Activated naive CD8-positive, alpha-beta T cell treated with anti-CD3 and anti-CD28 coated beads, Interleukin-2, amount 50 U/mL, for 24 hours (primary cell): ENCODE results near the gene AKR1B15.

Experiments
- ATAC-seq: fragments of 150-1000 bp; cut with Tn5 transposase; one replicate; pipeline ENCODE4 v1.10.0; 2021
- DNase-seq: peaks from one replicate; pipeline ENCODE4 v3.0.0; 2021
- H3K27ac Mint-ChIP-seq: one replicate; pipeline ENCODE4 v1.8.0; 2021; ENCODE audit warnings: mild to moderate bottlenecking, mixed read lengths
- H3K27me3 Mint-ChIP-seq: one replicate; pipeline ENCODE4 v1.8.0; 2021; ENCODE audit warnings: mixed read lengths
- H3K36me3 Mint-ChIP-seq: one replicate; pipeline ENCODE4 v1.8.0; 2021; ENCODE audit warnings: low read depth, mixed read lengths
- H3K4me1 Mint-ChIP-seq: one replicate; pipeline ENCODE4 v1.8.0; 2021; ENCODE audit warnings: mixed read lengths
- H3K4me3 Mint-ChIP-seq: one replicate; pipeline ENCODE4 v1.8.0; 2021; ENCODE audit warnings: mild to moderate bottlenecking, moderate library complexity, mixed read lengths
- H3K9me3 Mint-ChIP-seq: one replicate; pipeline ENCODE4 v1.8.0; 2021; ENCODE audit warnings: mixed read lengths

The AKR1B15 gene

GRCh38 chr7:134601459-134601858, 52.5 kb downstream of the AKR1B15 start:
- Mint-ChIP-seq H3K4me3 (no peak overlapping the region), H3K36me3 (no peaks in the 10 kb centered on the region), H3K27me3 (peaks cover 17% of the 10 kb centered on the region), H3K9me3 (peaks cover 6% of the 10 kb centered on the region), H3K27ac (no peak overlapping the region), H3K4me1 (peaks cover 1% of the 10 kb centered on the region)
- DNase-seq (no peak), ATAC-seq (no peak)

GRCh38 chr7:134602881-134603451, 54.1 kb downstream of the AKR1B15 start:
- peaks cover 6% of the 10 kb centered on the region for H3K9me3 Mint-ChIP-seq
- no peak overlapping the region for H3K4me3 Mint-ChIP-seq
- H3K36me3 Mint-ChIP-seq, result no peaks in the 10 kb centered on the region
- no peak for ATAC-seq
- no peak for DNase-seq
- peaks cover 31% of the 10 kb centered on the region for H3K27me3 Mint-ChIP-seq
- peaks cover 4% of the 10 kb centered on the region for H3K4me1 Mint-ChIP-seq
- H3K27ac Mint-ChIP-seq, result no peak overlapping the region

GRCh38 chr7:134605978-134606923, 57.3 kb downstream of the AKR1B15 start:
- H3K4me1 Mint-ChIP-seq, result peaks cover 4% of the 10 kb centered on the region
- peak overlapping the region; percentile 18 for H3K4me3 Mint-ChIP-seq
- no peaks in the 10 kb centered on the region for H3K36me3 Mint-ChIP-seq
- ATAC-seq (peak; percentile 90), DNase-seq (peak; percentile 62)
- no peak overlapping the region for H3K27ac Mint-ChIP-seq
- H3K27me3 Mint-ChIP-seq, result peaks cover 33% of the 10 kb centered on the region
- H3K9me3 Mint-ChIP-seq, result no peaks in the 10 kb centered on the region

GRCh38 chr7:134611611-134612151, 62.8 kb downstream of the AKR1B15 start:
- ATAC-seq, result no peak

GRCh38 chr7:134612197-134612596, 63.3 kb downstream of the AKR1B15 start:
- Mint-ChIP-seq H3K36me3 (no peaks in the 10 kb centered on the region), H3K27me3 (peaks cover 31% of the 10 kb centered on the region), H3K27ac (no peak overlapping the region), H3K4me1 (peaks cover 16% of the 10 kb centered on the region), H3K9me3 (no peaks in the 10 kb centered on the region), H3K4me3 (no peak overlapping the region)
- no peak for ATAC-seq
- DNase-seq, result no peak

More at GRCh38 chr7:134611611-134612151, 62.8 kb downstream of the AKR1B15 start:
- Mint-ChIP-seq H3K27me3 (peaks cover 32% of the 10 kb centered on the region), H3K9me3 (no peaks in the 10 kb centered on the region), H3K27ac (no peak overlapping the region), H3K4me1 (peaks cover 16% of the 10 kb centered on the region), H3K4me3 (no peak overlapping the region), H3K36me3 (no peaks in the 10 kb centered on the region)
- no peak for DNase-seq

- H3K4me3 Mint-ChIP-seq, result peak overlapping the region; percentile 2
- ATAC-seq (peak; percentile 90), DNase-seq (peak; percentile 18)
- H3K27me3 Mint-ChIP-seq, result peaks cover 27% of the 10 kb centered on the region
- no peaks in the 10 kb centered on the region for H3K36me3 Mint-ChIP-seq
- H3K4me1 Mint-ChIP-seq, result peaks cover 16% of the 10 kb centered on the region
- no peaks in the 10 kb centered on the region for H3K9me3 Mint-ChIP-seq
- H3K27ac Mint-ChIP-seq, result peak overlapping the region; percentile 74
Observed at GRCh38 chr7:134613623-134614347, 64.9 kb downstream of the AKR1B15 start.

- DNase-seq (no peak), ATAC-seq (no peak)
- Mint-ChIP-seq H3K27me3 (peaks cover 19% of the 10 kb centered on the region), H3K4me1 (peaks cover 16% of the 10 kb centered on the region), H3K27ac (no peak overlapping the region), H3K4me3 (no peak overlapping the region), H3K9me3 (no peaks in the 10 kb centered on the region), H3K36me3 (no peaks in the 10 kb centered on the region)
Observed at GRCh38 chr7:134616611-134617010, 67.7 kb downstream of the AKR1B15 start.

GRCh38 chr7:134618756-134619530, 70.0 kb downstream of the AKR1B15 start:
- H3K4me1 Mint-ChIP-seq, result peaks cover 7% of the 10 kb centered on the region
- no peaks in the 10 kb centered on the region for H3K9me3 Mint-ChIP-seq
- H3K36me3 Mint-ChIP-seq, result no peaks in the 10 kb centered on the region
- H3K27ac Mint-ChIP-seq, result no peak overlapping the region
- no peak for DNase-seq
- ATAC-seq, result no peak
- H3K27me3 Mint-ChIP-seq, result peaks cover 33% of the 10 kb centered on the region
- H3K4me3 Mint-ChIP-seq, result no peak overlapping the region

GRCh38 chr7:134619627-134620331, 70.9 kb downstream of the AKR1B15 start:
- Mint-ChIP-seq H3K4me3 (no peak overlapping the region), H3K36me3 (no peaks in the 10 kb centered on the region), H3K27me3 (peaks cover 38% of the 10 kb centered on the region), H3K4me1 (peaks cover 7% of the 10 kb centered on the region), H3K9me3 (no peaks in the 10 kb centered on the region), H3K27ac (no peak overlapping the region)
- DNase-seq, result no peak
- ATAC-seq, result peak; percentile 40

GRCh38 chr7:134622303-134622995, 73.5 kb downstream of the AKR1B15 start:
- no peak for ATAC-seq
- no peaks in the 10 kb centered on the region for H3K9me3 Mint-ChIP-seq

GRCh38 chr7:134623193-134623592, 74.3 kb downstream of the AKR1B15 start:
- Mint-ChIP-seq H3K9me3 (no peaks in the 10 kb centered on the region), H3K36me3 (no peaks in the 10 kb centered on the region), H3K4me3 (no peak overlapping the region), H3K4me1 (peaks cover 9% of the 10 kb centered on the region), H3K27ac (no peak overlapping the region), H3K27me3 (peaks cover 46% of the 10 kb centered on the region)
- ATAC-seq, result no peak
- DNase-seq, result no peak

More at GRCh38 chr7:134622303-134622995, 73.5 kb downstream of the AKR1B15 start:
- Mint-ChIP-seq H3K36me3 (no peaks in the 10 kb centered on the region), H3K27ac (no peak overlapping the region), H3K4me3 (no peak overlapping the region), H3K4me1 (peaks cover 7% of the 10 kb centered on the region), H3K27me3 (peaks cover 42% of the 10 kb centered on the region)
- DNase-seq, result no peak

GRCh38 chr7:134625550-134625949, 76.6 kb downstream of the AKR1B15 start:
- Mint-ChIP-seq H3K4me3 (no peak overlapping the region), H3K27me3 (peaks cover 54% of the 10 kb centered on the region), H3K27ac (no peak overlapping the region), H3K9me3 (no peaks in the 10 kb centered on the region), H3K36me3 (no peaks in the 10 kb centered on the region), H3K4me1 (peaks cover 10% of the 10 kb centered on the region)
- ATAC-seq (no peak), DNase-seq (no peak)
